HG02852 (cell line): Measurements from ENCODE around the gene METTL21A.
A peak's percentile ranks its signal among the peaks of the same experiment; 100 is the strongest.
"Not testable (repeated sequence)": the region's sequence is repeated elsewhere in the genome, so short reads cannot be mapped to it uniquely, and the experiment has no call there.

Experiments used
- ATAC-seq: cut with Tn5 transposase; IDR thresholded peaks from one replicate; pipeline ENCODE4 v1.9.1; 2021; ENCODE audit warnings: mild to moderate bottlenecking, moderate library complexity; ENCODE audit not compliant: unreplicated experiment

Gene METTL21A

GRCh38 chr2:207625014-207625907 lies at the start of gene METTL21A:
Gene METTL21A, minus strand, starts transcription at chr2:207625394. Its CDS starts 1,019 bp downstream, at chr2:207624375.
- ATAC-seq, result peak; percentile 51

GRCh38 chr2:207674826-207675225 lies 49.6 kb upstream of the METTL21A start:
- ATAC-seq, result no peak

- ATAC-seq, result no peak
Measured at GRCh38 chr2:207674266-207674774, 49.1 kb upstream of the METTL21A start.

DNA sequence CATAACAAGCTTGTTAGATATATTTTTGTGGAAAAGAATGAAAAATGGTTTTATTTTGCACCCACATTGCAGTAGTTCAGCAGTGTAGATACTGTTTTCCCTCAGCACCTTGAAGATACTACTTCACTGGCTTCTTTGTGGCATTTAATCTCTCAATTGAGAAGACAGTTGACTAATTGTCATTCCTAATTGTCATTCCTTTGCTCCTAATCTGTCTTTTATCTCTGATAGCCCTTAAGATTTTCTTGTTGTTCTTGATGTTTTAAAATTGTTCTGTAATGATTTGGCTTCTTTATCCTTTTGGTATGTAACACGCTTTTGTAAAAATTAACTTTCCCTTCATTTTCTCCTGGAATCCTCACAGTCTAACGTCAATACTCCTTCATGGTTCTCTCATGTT lies 48.2 kb upstream of the METTL21A start:
- no peak for ATAC-seq

DNA sequence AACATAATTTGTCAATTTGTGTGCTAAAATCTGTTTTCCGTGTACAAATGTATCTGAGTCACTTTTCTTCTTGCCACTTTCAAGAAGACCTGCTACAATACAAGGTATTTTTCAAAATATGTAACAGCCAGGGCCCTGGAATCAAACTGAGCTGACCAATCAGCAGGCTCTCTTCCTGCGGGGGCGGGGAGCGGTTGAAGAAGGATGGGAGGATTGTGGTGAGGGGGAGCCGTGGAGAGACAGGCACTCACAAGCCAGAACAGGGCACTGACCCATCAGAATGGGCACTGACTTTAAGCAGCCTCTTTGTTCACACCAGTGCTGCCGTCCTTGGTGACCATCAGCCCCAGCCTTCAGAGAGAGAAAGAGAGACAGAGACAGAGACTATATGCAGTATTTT lies 45.7 kb upstream of the METTL21A start:
- no peak for ATAC-seq

- ATAC-seq, result no peak
Measured at GRCh38 chr2:207663870-207664545, 38.8 kb upstream of the METTL21A start.

DNA sequence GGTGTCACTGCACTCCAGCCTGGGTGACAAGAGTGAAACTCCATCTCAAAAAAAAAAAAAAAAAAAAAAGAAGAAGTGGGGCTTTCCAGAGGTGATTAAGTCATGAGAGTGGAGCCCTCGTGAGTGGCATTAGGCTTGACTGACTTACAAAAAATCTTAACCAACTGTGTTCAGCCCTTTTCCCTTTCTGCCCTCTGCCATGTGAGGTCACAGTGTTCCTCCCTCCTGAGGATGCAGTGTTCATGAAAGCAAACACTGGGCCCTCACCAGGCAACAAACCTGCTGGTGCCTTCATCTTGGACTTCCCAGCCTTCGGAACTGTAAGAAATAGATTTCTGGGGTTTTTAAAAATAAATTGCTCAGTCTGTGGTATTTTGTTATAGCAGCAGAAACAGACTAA lies 37.0 kb upstream of the METTL21A start:
- ATAC-seq, result peak; percentile 83

DNA sequence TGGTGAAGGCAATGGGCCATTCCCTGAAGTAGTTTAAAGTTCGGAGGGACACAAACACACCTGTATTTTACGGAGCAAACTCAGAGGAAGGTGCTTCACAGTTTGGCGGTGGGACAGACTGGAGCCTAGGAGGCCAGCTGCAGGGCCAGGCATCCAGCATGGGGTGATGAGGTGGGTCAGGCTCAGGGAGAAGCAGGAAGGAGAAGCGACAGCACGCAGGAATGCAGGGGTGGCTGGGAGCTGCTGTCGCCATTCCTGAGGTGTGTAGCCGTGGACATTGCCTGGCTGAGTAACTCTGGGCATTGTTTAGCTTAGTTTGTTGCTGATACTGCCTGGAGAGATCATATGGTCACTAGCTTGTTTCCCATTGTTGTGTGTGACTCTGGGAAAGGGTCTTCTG lies 35.8 kb upstream of the METTL21A start:
- ATAC-seq, result no peak

- no peak for ATAC-seq
Measured at GRCh38 chr2:207658156-207658555, 33.0 kb upstream of the METTL21A start.

DNA sequence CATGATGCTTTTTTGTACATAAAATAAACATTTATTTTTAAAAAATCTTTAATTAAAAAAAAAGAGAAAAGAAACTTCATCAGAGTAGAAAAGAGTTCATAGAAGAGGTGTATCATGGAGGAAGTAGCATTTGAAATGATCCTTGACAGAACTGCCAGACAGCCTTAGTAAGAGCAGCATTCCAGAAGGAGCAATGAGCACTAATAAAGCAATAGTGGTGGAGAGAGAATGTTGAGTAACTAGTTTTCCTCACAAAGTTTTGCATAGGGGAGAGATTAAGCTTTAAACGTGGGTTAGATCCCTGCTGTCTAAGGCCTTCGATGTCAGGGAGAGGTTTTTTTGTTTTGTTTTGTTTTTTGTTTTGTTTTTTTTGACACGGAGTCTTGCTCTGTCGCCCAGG lies 29.8 kb upstream of the METTL21A start:
- no peak for ATAC-seq

GRCh38 chr2:207646582-207646981 lies 21.4 kb upstream of the METTL21A start:
- not testable (repeated sequence) for ATAC-seq

DNA sequence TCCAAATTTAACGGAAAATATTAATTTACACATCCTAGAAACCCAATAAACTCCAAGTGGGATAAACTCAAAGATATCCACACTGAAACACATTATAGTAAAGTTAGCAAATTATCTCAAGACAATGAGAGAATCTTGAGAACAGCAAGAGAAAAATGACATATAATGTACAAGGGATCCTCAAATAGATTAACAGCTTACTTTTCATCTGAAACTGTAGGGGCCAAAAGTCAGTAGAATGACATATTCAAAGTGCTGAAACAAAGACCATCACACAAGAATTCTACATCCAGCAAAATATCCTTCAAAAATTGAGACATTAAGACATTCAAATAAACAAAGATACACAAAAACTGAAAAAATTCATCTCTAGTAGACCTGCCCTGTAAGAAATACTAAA lies 18.7 kb upstream of the METTL21A start:
- ATAC-seq, result no peak

DNA sequence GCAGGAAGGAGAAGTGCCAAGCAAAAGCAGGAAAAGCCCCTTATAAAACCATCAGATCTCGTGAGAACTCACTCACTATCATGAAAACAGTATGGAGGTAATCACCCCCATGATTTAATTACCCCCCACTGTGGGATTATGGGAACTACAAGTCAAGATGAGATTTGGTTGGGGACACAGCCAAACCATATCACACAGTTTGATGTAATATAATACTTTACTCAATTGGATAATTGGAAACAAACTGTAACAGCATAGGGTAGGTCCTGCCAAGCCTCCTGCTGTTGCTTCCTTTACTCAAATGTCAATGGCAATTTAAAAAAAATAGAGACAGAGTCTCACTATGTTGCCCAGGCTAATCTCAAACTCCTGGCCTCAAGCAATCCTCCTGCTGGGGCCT lies 15.5 kb upstream of the METTL21A start:
- ATAC-seq, result no peak

- ATAC-seq, result no peak
Measured at GRCh38 chr2:207640160-207640559, 15.0 kb upstream of the METTL21A start.

- not testable (repeated sequence) for ATAC-seq
Measured at GRCh38 chr2:207639288-207639687, 14.1 kb upstream of the METTL21A start.

- ATAC-seq, result no peak
Measured at GRCh38 chr2:207635468-207636200, 10.4 kb upstream of the METTL21A start.

- ATAC-seq, result no peak
Measured at GRCh38 chr2:207633686-207634085, 8.5 kb upstream of the METTL21A start.

GRCh38 chr2:207632575-207633493 lies 7.6 kb upstream of the METTL21A start:
- ATAC-seq, result no peak

- no peak for ATAC-seq
Measured at GRCh38 chr2:207630491-207630890, 5.3 kb upstream of the METTL21A start.

DNA sequence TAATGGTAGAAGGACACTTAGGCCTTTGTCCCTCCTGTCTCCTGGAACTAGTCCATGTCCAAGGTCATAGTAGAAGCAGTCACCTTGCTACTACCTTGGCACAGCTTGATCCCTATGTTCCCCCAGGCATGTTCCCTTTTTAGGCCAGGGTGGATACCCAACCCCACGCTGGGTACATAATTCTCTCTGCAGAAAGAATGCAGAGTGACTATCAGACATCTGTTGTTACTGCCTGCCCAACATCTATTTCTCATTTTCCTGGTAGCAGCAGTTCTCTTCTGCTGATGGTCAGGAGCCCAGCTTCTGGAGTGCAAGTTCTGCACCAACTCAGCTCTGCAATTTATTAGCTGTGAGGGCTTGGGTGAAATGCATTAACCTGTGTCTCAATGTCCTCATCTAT lies 4.4 kb upstream of the METTL21A start:
- ATAC-seq, result no peak
